HepG2 (cell line): ENCODE measurements around the gene DENND4C.

Experiments used
- CHD2 ChIP-seq: IDR thresholded peaks from 2 replicates; pipeline ENCODE4 v1.6.1; 2011; ENCODE audit warnings: low read depth, low read length, improper control_type of control experiment
- FOXJ3 ChIP-seq: sonication (generic); formaldehyde crosslinking; IDR thresholded peaks from 2 replicates; pipeline ENCODE4 v1.4.0; 2020; ENCODE audit warnings: missing genetic modification reagents, mild to moderate bottlenecking, borderline replicate concordance
- MYC ChIP-seq: sonication (generic); formaldehyde crosslinking; IDR thresholded peaks from 2 replicates; pipeline ENCODE4 v1.9.0; 2021; ENCODE audit warnings: missing genetic modification reagents, borderline replicate concordance
- NCOA1 ChIP-seq: sonication (generic); formaldehyde crosslinking; IDR thresholded peaks from 2 replicates; pipeline ENCODE4 v1.9.0; 2021; ENCODE audit warnings: missing genetic modification reagents
- NR2F6 ChIP-seq, 2 experiments: IDR thresholded peaks; 2 replicates each; pipeline ENCODE4 v1.6.1; 2016; ENCODE audit warnings: antibody characterized with exemption in 1 of 2, mild to moderate bottlenecking in 1 of 2
- POLR2A ChIP-seq, 2 experiments: IDR thresholded peaks; 2 replicates each; pipeline ENCODE4 v1.6.1; 2011; ENCODE audit warnings: low read depth in 2 of 2, low read length in 2 of 2, mild to moderate bottlenecking in 1 of 2, moderate library complexity in 1 of 2; ENCODE audit not compliant: insufficient read depth in 1 of 2
- YY1 ChIP-seq: IDR thresholded peaks from 2 replicates; pipeline ENCODE4 v1.6.1; 2011; ENCODE audit warnings: low read length, low read depth, moderate library complexity, mild to moderate bottlenecking; ENCODE audit not compliant: insufficient read depth, insufficient replicate concordance
- ZC3H13 ChIP-seq: sonication (generic); formaldehyde crosslinking; IDR thresholded peaks from 2 replicates; pipeline ENCODE4 v1.8.1; 2023; ENCODE audit warnings: mild to moderate bottlenecking, missing genetic modification reagents, moderate library complexity
- ZFP62 ChIP-seq: sonication (generic); formaldehyde crosslinking; IDR thresholded peaks from 2 replicates; pipeline ENCODE4 v1.4.0; 2020; ENCODE audit warnings: missing genetic modification reagents
- ZNF460 ChIP-seq: sonication (generic); formaldehyde crosslinking; IDR thresholded peaks from 2 replicates; pipeline ENCODE4 v1.5.1; 2020; ENCODE audit warnings: missing genetic modification reagents, mild to moderate bottlenecking, borderline replicate concordance
- ZSCAN20 ChIP-seq: sonication (generic); formaldehyde crosslinking; IDR thresholded peaks from 2 replicates; pipeline ENCODE4 v1.4.0; 2020; ENCODE audit warnings: missing genetic modification reagents, mild to moderate bottlenecking, borderline replicate concordance
- TF ChIP-seq, protein P1 (sequence below): sonication (generic); formaldehyde crosslinking; IDR thresholded peaks from 2 replicates; pipeline ENCODE4 v1.5.0; 2020; ENCODE audit warnings: mild to moderate bottlenecking, missing genetic modification reagents, moderate library complexity
- TF ChIP-seq, protein P2 (sequence below): IDR thresholded peaks from 2 replicates; pipeline ENCODE4 v1.6.1; 2016; ENCODE audit warnings: low read depth

DNA sequence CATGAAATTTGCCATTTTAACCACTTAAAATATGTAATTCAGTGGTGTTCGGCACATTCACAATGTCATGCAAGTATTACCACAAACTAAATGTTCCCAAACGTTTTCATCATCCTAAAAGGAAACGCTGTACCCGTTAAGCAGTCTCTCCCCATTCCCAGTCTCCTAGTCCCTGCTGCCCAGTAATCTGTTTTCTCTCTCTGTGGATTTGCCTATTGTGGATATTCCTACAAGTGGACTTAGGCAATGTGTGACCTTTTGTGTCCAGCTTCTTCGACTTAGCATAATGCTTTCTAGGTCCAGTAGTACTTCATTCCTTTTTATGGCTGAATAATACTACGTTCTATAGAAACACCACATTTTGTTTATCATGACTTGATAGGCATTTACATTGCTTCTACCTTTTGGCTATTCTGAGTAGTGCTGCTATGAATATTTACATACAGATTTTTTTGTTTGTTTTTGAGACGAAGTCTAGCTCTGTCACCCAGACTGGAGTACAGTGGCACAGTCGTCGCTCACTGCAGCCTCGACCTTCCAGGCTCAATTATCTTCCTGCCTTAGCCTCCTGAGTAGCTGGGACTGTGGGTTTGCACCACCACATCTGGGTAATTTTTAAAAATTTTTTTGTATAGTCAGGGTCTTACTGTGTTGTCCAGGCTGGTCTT is 13.0 kb downstream of the DENND4C start:
- TF ChIP-seq NR2F6 (IDR thresholded peaks at IDR 0.05) (no peak), NR2F6 (CRISPR knock-in tag; IDR thresholded peaks at IDR 0.05) (no peak), CHD2 (no peak), YY1 (no peak), POLR2A (IDR thresholded peaks at IDR 0.05; ENCODE audit: insufficient read depth in 1 of 2, low read depth in 2 of 2, low read length in 2 of 2) (no peak), MYC (CRISPR knock-in tag) (no peak), FOXJ3 (no peak), ZC3H13 (no peak), ZFP62 (CRISPR knock-in tag) (no peak), ZNF460 (CRISPR knock-in tag) (no peak), NCOA1 (CRISPR knock-in tag) (no peak), ZSCAN20 (no peak)
- TF ChIP-seq, protein P1, sequence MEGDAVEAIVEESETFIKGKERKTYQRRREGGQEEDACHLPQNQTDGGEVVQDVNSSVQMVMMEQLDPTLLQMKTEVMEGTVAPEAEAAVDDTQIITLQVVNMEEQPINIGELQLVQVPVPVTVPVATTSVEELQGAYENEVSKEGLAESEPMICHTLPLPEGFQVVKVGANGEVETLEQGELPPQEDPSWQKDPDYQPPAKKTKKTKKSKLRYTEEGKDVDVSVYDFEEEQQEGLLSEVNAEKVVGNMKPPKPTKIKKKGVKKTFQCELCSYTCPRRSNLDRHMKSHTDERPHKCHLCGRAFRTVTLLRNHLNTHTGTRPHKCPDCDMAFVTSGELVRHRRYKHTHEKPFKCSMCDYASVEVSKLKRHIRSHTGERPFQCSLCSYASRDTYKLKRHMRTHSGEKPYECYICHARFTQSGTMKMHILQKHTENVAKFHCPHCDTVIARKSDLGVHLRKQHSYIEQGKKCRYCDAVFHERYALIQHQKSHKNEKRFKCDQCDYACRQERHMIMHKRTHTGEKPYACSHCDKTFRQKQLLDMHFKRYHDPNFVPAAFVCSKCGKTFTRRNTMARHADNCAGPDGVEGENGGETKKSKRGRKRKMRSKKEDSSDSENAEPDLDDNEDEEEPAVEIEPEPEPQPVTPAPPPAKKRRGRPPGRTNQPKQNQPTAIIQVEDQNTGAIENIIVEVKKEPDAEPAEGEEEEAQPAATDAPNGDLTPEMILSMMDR: no peak
- TF ChIP-seq, protein P2, sequence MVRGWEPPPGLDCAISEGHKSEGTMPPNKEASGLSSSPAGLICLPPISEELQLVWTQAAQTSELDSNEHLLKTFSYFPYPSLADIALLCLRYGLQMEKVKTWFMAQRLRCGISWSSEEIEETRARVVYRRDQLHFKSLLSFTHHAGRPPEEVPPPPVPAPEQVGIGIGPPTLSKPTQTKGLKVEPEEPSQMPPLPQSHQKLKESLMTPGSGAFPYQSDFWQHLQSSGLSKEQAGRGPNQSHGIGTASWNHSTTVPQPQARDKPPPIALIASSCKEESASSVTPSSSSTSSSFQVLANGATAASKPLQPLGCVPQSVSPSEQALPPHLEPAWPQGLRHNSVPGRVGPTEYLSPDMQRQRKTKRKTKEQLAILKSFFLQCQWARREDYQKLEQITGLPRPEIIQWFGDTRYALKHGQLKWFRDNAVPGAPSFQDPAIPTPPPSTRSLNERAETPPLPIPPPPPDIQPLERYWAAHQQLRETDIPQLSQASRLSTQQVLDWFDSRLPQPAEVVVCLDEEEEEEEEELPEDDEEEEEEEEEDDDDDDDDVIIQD (CRISPR knock-in tag): no peak
